ENCODE results near the gene KCNQ1. TPM values are rescaled to one million over a fixed set of nuclear protein-coding genes. Genes with fewer than 3 reads are reported as not detected.

Gene KCNQ1
- total RNA-seq, 1 experiment from 2014 or later = not detected

GRCh38 chr11:2581931-2582350 is 137.1 kb downstream of the KCNQ1 start:
- CTCF ChIA-PET = interaction anchor here (0.9 kb wide), 1 partner anchor 131 kb away, joined by 3 read pairs; no protein-coding TSS in a partner anchor
- Mint-ChIP-seq H3K4me3 (ENCODE audit: unreplicated experiment) (no peak overlapping the region), H3K9me3 (ENCODE audit: unreplicated experiment) (no peaks in the 10 kb centered on the region), H3K27me3 (ENCODE audit: insufficient read depth, unreplicated experiment) (no peaks in the 10 kb centered on the region), H3K4me1 (ENCODE audit: insufficient read depth, unreplicated experiment) (no peaks in the 10 kb centered on the region), H3K36me3 (ENCODE audit: insufficient read depth, unreplicated experiment) (no peaks in the 10 kb centered on the region), H3K27ac (ENCODE audit: low read depth, unreplicated experiment) (no peak overlapping the region)
- intact Hi-C loops (cut with micrococcal nuclease) = no loop called here
- no peak for TF ChIP-seq CTCF (IDR thresholded peaks at IDR 0.05; ENCODE audit: unreplicated experiment)
- DNase-seq (ENCODE audit: unreplicated experiment) = no peak
- BruUV-seq (replicated peaks) = no TSS peak
- POLR2A ChIA-PET = no interaction called here

- BruUV-seq (replicated peaks) = no TSS peak
- no peak overlapping the region for H3K27ac Mint-ChIP-seq (ENCODE audit: low read depth, unreplicated experiment)
- no peak for DNase-seq (ENCODE audit: unreplicated experiment)
- intact Hi-C loops (cut with micrococcal nuclease) = no loop called here
- ChIA-PET CTCF (no interaction called here), POLR2A (no interaction called here)
- no peak overlapping the region for H3K4me3 Mint-ChIP-seq (ENCODE audit: unreplicated experiment)
- H3K4me1 Mint-ChIP-seq (ENCODE audit: insufficient read depth, unreplicated experiment) = no peaks in the 10 kb centered on the region
- no peak for TF ChIP-seq CTCF (IDR thresholded peaks at IDR 0.05; ENCODE audit: unreplicated experiment)
- H3K9me3 Mint-ChIP-seq (ENCODE audit: unreplicated experiment) = no peaks in the 10 kb centered on the region
- no peaks in the 10 kb centered on the region for H3K36me3 Mint-ChIP-seq (ENCODE audit: insufficient read depth, unreplicated experiment)
- H3K27me3 Mint-ChIP-seq (ENCODE audit: insufficient read depth, unreplicated experiment) = no peaks in the 10 kb centered on the region
Measured at GRCh38 chr11:2582351-2582945, 137.6 kb downstream of the KCNQ1 start.

GRCh38 chr11:2582946-2583604 is 138.3 kb downstream of the KCNQ1 start:
- POLR2A ChIA-PET = no interaction called here
- H3K27me3 Mint-ChIP-seq (ENCODE audit: insufficient read depth, unreplicated experiment) = no peaks in the 10 kb centered on the region
- no peak overlapping the region for H3K27ac Mint-ChIP-seq (ENCODE audit: low read depth, unreplicated experiment)
- H3K4me3 Mint-ChIP-seq (ENCODE audit: unreplicated experiment) = no peak overlapping the region
- no peaks in the 10 kb centered on the region for H3K9me3 Mint-ChIP-seq (ENCODE audit: unreplicated experiment)
- CTCF ChIA-PET = no interaction called here
- no peak for TF ChIP-seq CTCF (IDR thresholded peaks at IDR 0.05; ENCODE audit: unreplicated experiment)
- intact Hi-C loops (cut with micrococcal nuclease) = no loop called here
- BruUV-seq (replicated peaks) = no TSS peak
- no peaks in the 10 kb centered on the region for H3K36me3 Mint-ChIP-seq (ENCODE audit: insufficient read depth, unreplicated experiment)
- no peaks in the 10 kb centered on the region for H3K4me1 Mint-ChIP-seq (ENCODE audit: insufficient read depth, unreplicated experiment)
- no peak for DNase-seq (ENCODE audit: unreplicated experiment)

- Mint-ChIP-seq H3K9me3 (ENCODE audit: unreplicated experiment) (no peaks in the 10 kb centered on the region), H3K36me3 (ENCODE audit: insufficient read depth, unreplicated experiment) (no peaks in the 10 kb centered on the region), H3K27me3 (ENCODE audit: insufficient read depth, unreplicated experiment) (no peaks in the 10 kb centered on the region), H3K4me3 (ENCODE audit: unreplicated experiment) (no peak overlapping the region), H3K27ac (ENCODE audit: low read depth, unreplicated experiment) (no peak overlapping the region), H3K4me1 (ENCODE audit: insufficient read depth, unreplicated experiment) (no peaks in the 10 kb centered on the region)
- no peak for DNase-seq (ENCODE audit: unreplicated experiment)
- POLR2A ChIA-PET = no interaction called here
- no peak for TF ChIP-seq CTCF (IDR thresholded peaks at IDR 0.05; ENCODE audit: unreplicated experiment)
- BruUV-seq (replicated peaks) = no TSS peak
- intact Hi-C loops (cut with micrococcal nuclease) = no loop called here
- CTCF ChIA-PET = no interaction called here
Measured at GRCh38 chr11:2583605-2583958, 138.8 kb downstream of the KCNQ1 start.

All from MCF 10A (cell line).